Muscle layer of duodenum (tissue), 2 donors: Measurements from ENCODE around the gene SERPING1.

Experiments
- H3K27ac ChIP-seq: one replicate; pipeline ENCODE4 v1.7.0; 2013; ENCODE audit warnings: mild to moderate bottlenecking, low read length
- H3K27me3 ChIP-seq: one replicate; pipeline ENCODE4 v1.7.0; 2013; ENCODE audit warnings: low read depth, mild to moderate bottlenecking, control low read depth, low read length
- H3K36me3 ChIP-seq, 2 donors: one replicate each; pipeline ENCODE4 v1.7.0; 2013; ENCODE audit warnings: low read length in 2 of 2, control low read depth in 1 of 2, mild to moderate bottlenecking in 1 of 2; ENCODE audit not compliant: insufficient read depth in 2 of 2, control insufficient read depth in 1 of 2
- H3K4me1 ChIP-seq, 2 donors: one replicate each; pipeline ENCODE4 v1.7.0; 2013; ENCODE audit warnings: low read length in 2 of 2, mild to moderate bottlenecking in 2 of 2, control low read depth in 1 of 2, moderate library complexity in 1 of 2; ENCODE audit not compliant: insufficient read depth in 2 of 2, control insufficient read depth in 1 of 2
- H3K4me3 ChIP-seq, 2 donors: one replicate each; pipeline ENCODE4 v1.7.0; 2013; ENCODE audit warnings: low read length in 2 of 2, low read depth in 1 of 2, mild to moderate bottlenecking in 1 of 2
- H3K9me3 ChIP-seq, 2 donors: one replicate each; pipeline ENCODE4 v1.7.0; 2013; ENCODE audit warnings: low read length in 2 of 2, control low read depth in 1 of 2, mild to moderate bottlenecking in 1 of 2; ENCODE audit not compliant: control insufficient read depth in 1 of 2
- donor health status: healthy.

Gene SERPING1

DNA sequence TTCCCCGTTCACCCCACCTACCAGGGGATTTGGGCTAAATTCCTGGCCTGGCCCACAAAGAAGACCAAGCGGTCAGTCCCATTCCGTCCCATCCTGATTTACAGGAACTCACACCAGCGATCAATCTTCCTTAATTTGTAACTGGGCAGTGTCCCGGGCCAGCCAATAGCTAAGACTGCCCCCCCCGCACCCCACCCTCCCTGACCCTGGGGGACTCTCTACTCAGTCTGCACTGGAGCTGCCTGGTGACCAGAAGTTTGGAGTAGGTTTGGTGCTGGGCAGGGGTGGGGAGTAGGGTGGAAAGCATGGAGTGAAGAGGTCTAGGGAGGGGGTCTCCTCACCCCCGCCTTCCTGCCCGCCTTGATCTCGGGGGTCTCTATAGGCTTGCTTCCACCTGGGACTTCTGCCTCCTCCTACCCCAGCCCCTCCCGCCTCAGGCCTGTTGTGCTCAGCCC lies at the start of gene SERPING1:
Gene SERPING1, plus strand, starts transcription at position 225 of the 455 bp plus-strand sequence. CDS start 586 bp downstream, outside the sequence.
- H3K27ac ChIP-seq = peak within 1 kb of the TSS; percentile 34
- peaks cover 0 to 6% of the 10 kb centered on the region in 2 donors for H3K36me3 ChIP-seq
- H3K4me3 ChIP-seq = peak within 1 kb of the TSS; percentile 56 to 69

DNA sequence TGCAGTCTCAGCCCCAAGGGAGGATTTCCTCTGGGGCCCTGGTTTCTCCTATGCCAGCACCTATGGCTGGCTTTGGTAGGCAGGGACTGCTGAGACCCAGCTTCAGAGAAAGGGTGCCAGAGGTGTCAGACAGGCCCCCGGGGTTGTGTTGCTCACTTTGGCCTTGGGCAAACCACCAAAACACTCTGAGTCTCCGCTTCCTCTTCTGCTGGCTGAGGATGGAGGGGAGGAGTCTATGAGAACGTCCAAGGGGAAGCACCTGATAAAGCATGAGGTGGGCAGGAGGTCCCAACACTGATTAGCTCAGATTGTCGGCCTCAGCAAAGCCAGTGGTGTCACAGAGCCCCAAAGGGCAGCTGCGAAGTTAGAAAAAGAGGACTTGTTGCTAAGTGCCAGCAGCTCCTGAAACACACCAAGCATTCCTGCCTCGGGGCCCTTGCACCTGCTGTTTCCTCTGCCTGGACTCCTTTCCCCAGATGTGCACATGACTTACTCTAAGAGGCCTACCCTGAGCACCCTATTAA lies 49.6 kb upstream of the SERPING1 start:
- Histone ChIP-seq H3K27ac (no peak overlapping the region), H3K27me3 (no peaks in the 10 kb centered on the region), H3K4me1 (no peaks in the 10 kb centered on the region), H3K36me3 (peaks cover 30 to 34% of the 10 kb centered on the region in 2 donors), H3K4me3 (no peak overlapping the region), H3K9me3 (no peaks in the 10 kb centered on the region)

More for the DNA sequence above, at the start of gene SERPING1:
- Histone ChIP-seq H3K27me3 (no peaks in the 10 kb centered on the region), H3K9me3 (no peaks in the 10 kb centered on the region), H3K4me1 (peaks cover 0 to 4% of the 10 kb centered on the region in 2 donors)

DNA sequence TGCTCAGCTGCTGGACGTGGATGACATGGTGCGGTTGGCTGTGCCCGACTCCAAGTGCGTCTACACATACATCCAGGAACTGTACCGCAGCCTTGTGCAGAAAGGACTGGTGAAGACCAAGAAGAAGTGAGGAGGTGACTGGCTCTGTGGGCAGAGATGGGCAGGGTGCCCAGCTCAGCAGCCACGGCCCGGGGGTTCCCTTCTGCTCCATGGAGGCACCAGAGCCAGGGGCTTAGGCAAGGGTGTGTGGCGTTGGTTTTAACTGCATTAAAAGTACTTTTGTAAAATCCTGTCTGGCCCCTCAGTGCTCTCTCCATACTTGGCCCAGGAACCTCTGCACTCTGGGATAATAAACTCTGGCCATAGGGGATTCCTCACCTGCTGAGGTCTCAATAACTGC lies 47.5 kb upstream of the SERPING1 start:
- H3K9me3 ChIP-seq = no peaks in the 10 kb centered on the region
- H3K27ac ChIP-seq = no peak overlapping the region
- H3K4me1 ChIP-seq = no peaks in the 10 kb centered on the region
- no peak overlapping the region for H3K4me3 ChIP-seq
- H3K27me3 ChIP-seq = no peaks in the 10 kb centered on the region
- peaks cover 44 to 52% of the 10 kb centered on the region in 2 donors for H3K36me3 ChIP-seq

DNA sequence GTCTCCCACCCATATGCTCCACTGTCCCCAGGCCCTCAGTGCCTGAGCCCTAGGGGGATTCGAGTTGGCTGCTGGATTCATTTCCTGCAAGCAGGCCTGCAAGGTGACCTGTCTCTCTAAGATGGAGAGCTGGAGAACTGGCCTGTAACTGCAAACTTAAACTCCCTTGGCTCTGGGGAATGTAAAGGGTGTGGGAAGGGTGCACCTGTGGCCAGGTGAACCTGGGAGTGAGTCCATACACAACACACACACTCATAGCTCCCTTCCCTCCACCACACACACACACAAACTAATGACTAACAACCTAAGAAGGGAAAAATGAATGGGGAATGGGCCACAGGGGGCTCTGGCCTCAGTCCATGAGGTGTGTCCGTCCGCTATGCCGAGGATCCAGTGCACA lies 45.5 kb upstream of the SERPING1 start:
- H3K36me3 ChIP-seq = peaks cover 49 to 68% of the 10 kb centered on the region in 2 donors
- H3K27ac ChIP-seq = no peak overlapping the region
- no peak overlapping the region for H3K4me3 ChIP-seq
- no peaks in the 10 kb centered on the region for H3K4me1 ChIP-seq
- H3K9me3 ChIP-seq = no peaks in the 10 kb centered on the region
- no peaks in the 10 kb centered on the region for H3K27me3 ChIP-seq

DNA sequence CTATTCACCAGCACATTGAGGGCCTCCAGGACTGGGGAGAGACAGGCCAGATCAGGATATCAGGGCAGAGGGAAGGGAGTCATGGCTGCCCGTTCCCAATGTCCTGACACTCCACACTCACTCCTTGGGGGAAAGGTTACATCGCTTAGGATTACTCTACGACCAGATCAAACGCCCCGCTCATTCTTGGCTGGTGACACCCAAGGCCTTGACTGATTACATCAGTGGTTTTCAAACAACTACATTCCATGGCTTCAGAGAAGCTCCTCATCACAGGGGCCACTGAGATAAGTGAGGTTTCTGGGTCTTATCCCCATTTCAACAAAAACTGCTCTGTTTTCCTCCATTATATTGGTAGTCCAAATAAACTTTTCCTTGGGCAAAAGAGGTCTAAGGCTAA lies 45.0 kb upstream of the SERPING1 start:
- Histone ChIP-seq H3K27ac (no peak overlapping the region), H3K27me3 (no peaks in the 10 kb centered on the region)

DNA sequence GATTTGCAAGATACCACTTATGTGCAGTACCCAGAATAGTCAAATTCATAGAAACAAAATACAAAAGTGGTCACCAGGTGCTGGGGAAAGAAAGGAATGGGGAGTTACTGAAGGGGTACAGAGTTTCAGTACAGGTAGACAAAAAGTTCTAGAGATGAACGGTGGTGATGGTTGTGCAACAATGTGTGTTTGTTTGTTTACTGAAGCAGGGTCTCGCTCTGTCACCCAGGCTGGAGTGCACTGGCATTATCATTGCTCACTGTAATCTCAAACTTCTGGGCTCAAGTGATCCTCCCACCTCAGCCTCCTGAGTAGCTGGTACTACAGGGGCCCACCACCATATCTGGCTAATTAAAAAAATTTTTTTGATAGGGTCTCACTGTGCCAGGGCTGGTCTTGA lies 42.1 kb upstream of the SERPING1 start:
- no peaks in the 10 kb centered on the region for H3K27me3 ChIP-seq
- peaks cover 66 to 71% of the 10 kb centered on the region in 2 donors for H3K36me3 ChIP-seq
- no peaks in the 10 kb centered on the region for H3K9me3 ChIP-seq
- no peak overlapping the region for H3K27ac ChIP-seq
- H3K4me3 ChIP-seq = no peak overlapping the region
- H3K4me1 ChIP-seq = no peaks in the 10 kb centered on the region

More for the DNA sequence above, 45.0 kb upstream of the SERPING1 start:
- H3K36me3 ChIP-seq = peaks cover 51 to 68% of the 10 kb centered on the region in 2 donors
- H3K9me3 ChIP-seq = no peaks in the 10 kb centered on the region
- H3K4me3 ChIP-seq = no peak overlapping the region
- H3K4me1 ChIP-seq = no peaks in the 10 kb centered on the region

DNA sequence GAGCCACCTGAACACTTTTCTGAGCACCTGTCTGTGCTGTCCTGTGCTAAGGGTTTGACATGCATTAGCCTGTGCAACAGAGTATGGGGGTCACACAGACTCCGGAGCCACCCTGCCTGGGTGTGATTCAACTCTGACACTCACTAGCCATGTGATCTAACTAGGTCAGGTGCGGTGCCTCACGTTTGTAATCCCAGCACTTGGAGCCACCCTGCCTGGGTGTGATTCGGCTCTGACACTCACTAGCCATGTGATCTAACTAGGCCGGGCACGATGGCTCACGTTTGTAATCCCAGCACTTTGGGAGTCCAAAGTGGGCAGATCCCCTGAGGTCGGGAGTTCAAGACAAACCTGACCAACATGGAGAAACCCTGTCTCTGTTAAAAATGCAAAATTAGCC lies 41.4 kb upstream of the SERPING1 start:
- Histone ChIP-seq H3K4me3 (no peak overlapping the region), H3K27ac (no peak overlapping the region), H3K36me3 (peaks cover 61 to 65% of the 10 kb centered on the region in 2 donors), H3K9me3 (no peaks in the 10 kb centered on the region), H3K27me3 (no peaks in the 10 kb centered on the region), H3K4me1 (no peaks in the 10 kb centered on the region)

DNA sequence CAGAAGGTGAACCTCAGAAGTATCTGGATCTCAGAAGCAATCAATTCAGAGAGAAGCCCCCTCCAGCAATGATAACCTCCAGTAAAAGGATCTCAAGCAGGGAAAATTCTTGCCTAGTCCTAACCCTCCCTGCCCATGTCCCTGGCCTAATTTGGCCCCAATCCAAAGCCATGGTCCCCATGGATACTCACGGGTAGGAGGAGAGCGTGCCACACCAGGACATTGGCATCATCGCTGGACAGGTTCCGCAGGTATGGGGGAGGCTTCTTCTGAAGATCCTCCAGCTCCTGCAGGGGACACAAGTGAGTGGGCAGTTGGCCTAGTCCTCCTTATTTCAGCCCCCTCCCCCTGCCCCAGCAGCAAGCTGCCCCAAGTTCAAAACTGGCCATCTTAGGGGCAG lies 37.3 kb upstream of the SERPING1 start:
- Histone ChIP-seq H3K36me3 (peaks cover 29 to 30% of the 10 kb centered on the region in 2 donors), H3K4me3 (no peak overlapping the region), H3K9me3 (no peaks in the 10 kb centered on the region), H3K27me3 (no peaks in the 10 kb centered on the region), H3K4me1 (no peaks in the 10 kb centered on the region), H3K27ac (no peak overlapping the region)

DNA sequence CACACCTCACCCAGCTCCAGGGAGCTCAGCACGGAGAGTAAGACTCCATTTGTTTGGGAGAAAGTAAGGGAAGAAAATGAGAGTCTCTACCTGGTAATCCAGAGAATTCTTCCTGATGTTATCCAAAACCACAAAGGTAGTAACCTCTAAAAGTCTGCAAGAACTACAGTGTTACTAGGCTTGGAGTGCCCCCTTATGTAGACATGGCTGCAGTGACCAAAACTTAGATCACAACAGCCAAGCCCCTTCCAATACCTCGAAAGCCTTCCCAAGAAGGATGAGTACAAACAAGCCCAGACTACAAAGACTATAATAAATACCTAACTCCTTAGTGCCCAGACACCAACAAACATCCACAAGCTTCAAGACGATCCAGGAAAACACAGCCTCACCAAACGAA lies 34.9 kb upstream of the SERPING1 start:
- peaks cover 13 to 22% of the 10 kb centered on the region in 2 donors for H3K36me3 ChIP-seq

DNA sequence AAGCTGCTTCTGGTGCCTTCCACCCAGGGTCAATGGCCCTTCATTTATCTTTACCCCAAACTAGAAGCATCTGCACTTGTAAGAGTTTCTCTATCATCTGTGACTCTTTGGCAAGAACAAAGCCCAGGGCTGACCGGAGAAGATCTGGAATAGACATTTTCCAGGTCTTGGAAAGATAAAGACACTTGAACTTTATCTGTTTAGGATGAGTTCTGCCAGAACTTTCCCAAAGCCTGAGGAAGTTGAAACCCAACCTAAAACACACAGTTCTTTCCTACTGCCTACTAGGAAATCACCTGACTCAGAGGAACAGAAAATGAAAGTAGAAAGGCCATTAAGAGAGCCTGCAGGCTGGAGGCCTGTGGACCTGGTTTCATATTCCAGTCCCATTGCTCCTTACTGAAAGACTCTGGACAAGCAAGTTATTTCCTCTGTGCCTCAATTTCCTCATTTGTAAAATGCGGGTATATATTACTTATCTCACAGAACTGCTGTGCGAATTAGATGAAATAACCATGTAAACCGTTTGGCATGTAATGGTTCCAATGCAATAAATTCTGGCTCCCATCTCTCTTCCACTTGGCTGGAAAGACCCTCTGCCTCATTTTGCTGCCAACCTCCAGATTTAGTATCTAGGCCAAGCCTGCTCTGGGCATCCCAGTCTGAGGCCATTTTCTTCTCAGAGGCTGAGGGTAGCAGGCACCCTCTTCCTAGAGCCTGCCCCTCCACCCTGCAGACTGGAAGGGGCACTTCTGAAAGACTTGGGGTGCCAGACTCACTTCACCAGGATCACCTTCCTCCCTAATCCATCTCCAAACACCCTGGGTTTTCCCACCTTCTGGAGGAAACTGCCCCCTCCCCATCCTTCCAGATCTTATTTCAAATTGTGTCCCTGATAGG lies 31.2 kb upstream of the SERPING1 start:
- Histone ChIP-seq H3K27me3 (no peaks in the 10 kb centered on the region), H3K4me3 (peak overlapping the region; percentile 68 to 95), H3K36me3 (no peaks in the 10 kb centered on the region), H3K27ac (peak overlapping the region; percentile 83), H3K4me1 (peaks cover 5 to 16% of the 10 kb centered on the region in 2 donors), H3K9me3 (no peaks in the 10 kb centered on the region)

More for the DNA sequence above, 34.9 kb upstream of the SERPING1 start:
- H3K4me3 ChIP-seq = no peak overlapping the region
- no peaks in the 10 kb centered on the region for H3K9me3 ChIP-seq
- no peak overlapping the region for H3K27ac ChIP-seq
- no peaks in the 10 kb centered on the region for H3K27me3 ChIP-seq
- H3K4me1 ChIP-seq = peaks cover 0 to 7% of the 10 kb centered on the region in 2 donors

DNA sequence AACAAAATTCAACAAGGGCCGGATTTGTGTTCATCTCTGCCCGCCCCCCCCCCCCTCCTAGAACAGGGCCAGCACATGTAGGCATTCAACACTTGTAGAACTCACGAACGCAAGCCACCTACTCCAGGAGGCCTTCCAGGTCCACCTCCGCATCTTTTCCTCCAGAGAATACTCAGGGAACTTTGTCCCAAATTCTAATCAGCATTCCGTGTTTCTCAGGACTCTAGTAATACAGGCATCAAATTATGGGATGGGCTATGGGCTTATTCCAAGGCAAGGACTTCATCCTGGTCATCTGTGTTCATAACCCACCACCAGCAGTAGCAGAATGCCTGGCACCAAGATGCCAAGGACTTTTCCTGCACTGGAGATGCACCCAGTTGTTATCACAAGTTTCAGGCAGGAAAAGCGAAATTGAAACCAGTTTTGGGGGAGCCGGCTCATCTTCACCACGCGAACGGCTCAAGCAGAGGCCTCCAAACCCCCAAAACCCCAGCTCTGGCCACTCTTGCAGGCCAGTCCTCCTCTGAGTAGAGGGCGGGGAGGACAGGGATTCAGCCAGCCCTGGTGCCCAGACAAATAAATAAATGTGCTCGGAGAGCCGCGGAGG lies 30.5 kb upstream of the SERPING1 start:
- Histone ChIP-seq H3K27me3 (no peaks in the 10 kb centered on the region), H3K27ac (peak overlapping the region; percentile 78), H3K4me3 (peak overlapping the region; percentile 95 to 98), H3K4me1 (peaks cover 5 to 16% of the 10 kb centered on the region in 2 donors), H3K9me3 (no peaks in the 10 kb centered on the region), H3K36me3 (no peaks in the 10 kb centered on the region)
